Nephron progenitor cell (in vitro differentiated cells): Measurements from ENCODE around the gene RBP3.

Experiments
- DNase-seq: peaks from one replicate; pipeline ENCODE4 v3.0.0; 2021
- H3K27ac Mint-ChIP-seq: 2 replicates; pipeline ENCODE4 v1.8.0; 2021; ENCODE audit warnings: mild to moderate bottlenecking, moderate library complexity, mixed read lengths
- H3K27me3 Mint-ChIP-seq: 2 replicates; pipeline ENCODE4 v1.8.0; 2021; ENCODE audit warnings: mild to moderate bottlenecking, low read depth, mixed read lengths; ENCODE audit not compliant: poor library complexity
- H3K36me3 Mint-ChIP-seq: 2 replicates; pipeline ENCODE4 v1.8.0; 2021; ENCODE audit warnings: low read depth, mixed read lengths
- H3K4me1 Mint-ChIP-seq: 2 replicates; pipeline ENCODE4 v1.8.0; 2021; ENCODE audit warnings: mixed read lengths
- H3K4me3 Mint-ChIP-seq: 2 replicates; pipeline ENCODE4 v1.8.0; 2021; ENCODE audit warnings: mild to moderate bottlenecking, moderate library complexity, mixed read lengths
- H3K9me3 Mint-ChIP-seq: 2 replicates; pipeline ENCODE4 v1.8.0; 2021; ENCODE audit warnings: mild to moderate bottlenecking, moderate library complexity, mixed read lengths
- TF ChIP-seq, protein P1 (sequence below): fragments of 200-600 bp; sonication (generic); IDR thresholded peaks from 2 replicates; pipeline ENCODE4 v1.5.0; 2021; ENCODE audit warnings: antibody characterized with exemption

RBP3 gene

DNA sequence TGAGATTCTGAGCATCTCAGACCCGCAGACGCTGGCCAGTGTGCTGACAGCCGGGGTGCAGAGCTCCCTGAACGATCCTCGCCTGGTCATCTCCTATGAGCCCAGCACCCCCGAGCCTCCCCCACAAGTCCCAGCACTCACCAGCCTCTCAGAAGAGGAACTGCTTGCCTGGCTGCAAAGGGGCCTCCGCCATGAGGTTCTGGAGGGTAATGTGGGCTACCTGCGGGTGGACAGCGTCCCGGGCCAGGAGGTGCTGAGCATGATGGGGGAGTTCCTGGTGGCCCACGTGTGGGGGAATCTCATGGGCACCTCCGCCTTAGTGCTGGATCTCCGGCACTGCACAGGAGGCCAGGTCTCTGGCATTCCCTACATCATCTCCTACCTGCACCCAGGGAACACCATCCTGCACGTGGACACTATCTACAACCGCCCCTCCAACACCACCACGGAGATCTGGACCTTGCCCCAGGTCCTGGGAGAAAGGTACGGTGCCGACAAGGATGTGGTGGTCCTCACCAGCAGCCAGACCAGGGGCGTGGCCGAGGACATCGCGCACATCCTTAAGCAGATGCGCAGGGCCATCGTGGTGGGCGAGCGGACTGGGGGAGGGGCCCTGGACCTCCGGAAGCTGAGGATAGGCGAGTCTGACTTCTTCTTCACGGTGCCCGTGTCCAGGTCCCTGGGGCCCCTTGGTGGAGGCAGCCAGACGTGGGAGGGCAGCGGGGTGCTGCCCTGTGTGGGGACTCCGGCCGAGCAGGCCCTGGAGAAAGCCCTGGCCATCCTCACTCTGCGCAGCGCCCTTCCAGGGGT lies 703 bp downstream of the RBP3 start:
- no peaks in the 10 kb centered on the region for H3K27me3 Mint-ChIP-seq
- no peak overlapping the region for H3K4me3 Mint-ChIP-seq
- no peaks in the 10 kb centered on the region for H3K9me3 Mint-ChIP-seq
- DNase-seq = no peak
- TF ChIP-seq, protein P1, sequence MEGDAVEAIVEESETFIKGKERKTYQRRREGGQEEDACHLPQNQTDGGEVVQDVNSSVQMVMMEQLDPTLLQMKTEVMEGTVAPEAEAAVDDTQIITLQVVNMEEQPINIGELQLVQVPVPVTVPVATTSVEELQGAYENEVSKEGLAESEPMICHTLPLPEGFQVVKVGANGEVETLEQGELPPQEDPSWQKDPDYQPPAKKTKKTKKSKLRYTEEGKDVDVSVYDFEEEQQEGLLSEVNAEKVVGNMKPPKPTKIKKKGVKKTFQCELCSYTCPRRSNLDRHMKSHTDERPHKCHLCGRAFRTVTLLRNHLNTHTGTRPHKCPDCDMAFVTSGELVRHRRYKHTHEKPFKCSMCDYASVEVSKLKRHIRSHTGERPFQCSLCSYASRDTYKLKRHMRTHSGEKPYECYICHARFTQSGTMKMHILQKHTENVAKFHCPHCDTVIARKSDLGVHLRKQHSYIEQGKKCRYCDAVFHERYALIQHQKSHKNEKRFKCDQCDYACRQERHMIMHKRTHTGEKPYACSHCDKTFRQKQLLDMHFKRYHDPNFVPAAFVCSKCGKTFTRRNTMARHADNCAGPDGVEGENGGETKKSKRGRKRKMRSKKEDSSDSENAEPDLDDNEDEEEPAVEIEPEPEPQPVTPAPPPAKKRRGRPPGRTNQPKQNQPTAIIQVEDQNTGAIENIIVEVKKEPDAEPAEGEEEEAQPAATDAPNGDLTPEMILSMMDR = no peak
- peaks cover 9% of the 10 kb centered on the region for H3K4me1 Mint-ChIP-seq
- H3K27ac Mint-ChIP-seq = no peak overlapping the region
- H3K36me3 Mint-ChIP-seq = no peaks in the 10 kb centered on the region

DNA sequence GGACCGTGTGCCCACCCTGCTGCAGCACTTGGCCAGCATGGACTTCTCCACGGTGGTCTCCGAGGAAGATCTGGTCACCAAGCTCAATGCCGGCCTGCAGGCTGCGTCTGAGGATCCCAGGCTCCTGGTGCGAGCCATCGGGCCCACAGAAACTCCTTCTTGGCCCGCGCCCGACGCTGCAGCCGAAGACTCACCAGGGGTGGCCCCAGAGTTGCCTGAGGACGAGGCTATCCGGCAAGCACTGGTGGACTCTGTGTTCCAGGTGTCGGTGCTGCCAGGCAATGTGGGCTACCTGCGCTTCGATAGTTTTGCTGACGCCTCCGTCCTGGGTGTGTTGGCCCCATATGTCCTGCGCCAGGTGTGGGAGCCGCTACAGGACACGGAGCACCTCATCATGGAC lies 1.4 kb downstream of the RBP3 start:
- H3K27ac Mint-ChIP-seq = no peak overlapping the region
- H3K4me1 Mint-ChIP-seq = peaks cover 9% of the 10 kb centered on the region
- no peaks in the 10 kb centered on the region for H3K36me3 Mint-ChIP-seq
- no peak overlapping the region for H3K4me3 Mint-ChIP-seq
- no peaks in the 10 kb centered on the region for H3K9me3 Mint-ChIP-seq
- H3K27me3 Mint-ChIP-seq = no peaks in the 10 kb centered on the region
- TF ChIP-seq, protein P1 = no peak
- DNase-seq = no peak

DNA sequence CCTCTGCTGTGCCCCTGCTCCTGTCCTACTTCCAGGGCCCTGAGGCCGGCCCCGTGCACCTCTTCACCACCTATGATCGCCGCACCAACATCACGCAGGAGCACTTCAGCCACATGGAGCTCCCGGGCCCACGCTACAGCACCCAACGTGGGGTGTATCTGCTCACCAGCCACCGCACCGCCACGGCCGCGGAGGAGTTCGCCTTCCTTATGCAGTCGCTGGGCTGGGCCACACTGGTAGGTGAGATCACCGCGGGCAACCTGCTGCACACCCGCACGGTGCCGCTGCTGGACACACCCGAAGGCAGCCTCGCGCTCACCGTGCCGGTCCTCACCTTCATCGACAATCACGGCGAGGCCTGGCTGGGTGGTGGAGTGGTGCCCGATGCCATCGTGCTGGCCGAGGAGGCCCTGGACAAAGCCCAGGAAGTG lies 1.8 kb downstream of the RBP3 start:
- H3K4me3 Mint-ChIP-seq = no peak overlapping the region
- peaks cover 9% of the 10 kb centered on the region for H3K4me1 Mint-ChIP-seq
- no peak for DNase-seq
- TF ChIP-seq, protein P1 = no peak
- H3K27ac Mint-ChIP-seq = no peak overlapping the region
- no peaks in the 10 kb centered on the region for H3K36me3 Mint-ChIP-seq
- no peaks in the 10 kb centered on the region for H3K27me3 Mint-ChIP-seq
- no peaks in the 10 kb centered on the region for H3K9me3 Mint-ChIP-seq

DNA sequence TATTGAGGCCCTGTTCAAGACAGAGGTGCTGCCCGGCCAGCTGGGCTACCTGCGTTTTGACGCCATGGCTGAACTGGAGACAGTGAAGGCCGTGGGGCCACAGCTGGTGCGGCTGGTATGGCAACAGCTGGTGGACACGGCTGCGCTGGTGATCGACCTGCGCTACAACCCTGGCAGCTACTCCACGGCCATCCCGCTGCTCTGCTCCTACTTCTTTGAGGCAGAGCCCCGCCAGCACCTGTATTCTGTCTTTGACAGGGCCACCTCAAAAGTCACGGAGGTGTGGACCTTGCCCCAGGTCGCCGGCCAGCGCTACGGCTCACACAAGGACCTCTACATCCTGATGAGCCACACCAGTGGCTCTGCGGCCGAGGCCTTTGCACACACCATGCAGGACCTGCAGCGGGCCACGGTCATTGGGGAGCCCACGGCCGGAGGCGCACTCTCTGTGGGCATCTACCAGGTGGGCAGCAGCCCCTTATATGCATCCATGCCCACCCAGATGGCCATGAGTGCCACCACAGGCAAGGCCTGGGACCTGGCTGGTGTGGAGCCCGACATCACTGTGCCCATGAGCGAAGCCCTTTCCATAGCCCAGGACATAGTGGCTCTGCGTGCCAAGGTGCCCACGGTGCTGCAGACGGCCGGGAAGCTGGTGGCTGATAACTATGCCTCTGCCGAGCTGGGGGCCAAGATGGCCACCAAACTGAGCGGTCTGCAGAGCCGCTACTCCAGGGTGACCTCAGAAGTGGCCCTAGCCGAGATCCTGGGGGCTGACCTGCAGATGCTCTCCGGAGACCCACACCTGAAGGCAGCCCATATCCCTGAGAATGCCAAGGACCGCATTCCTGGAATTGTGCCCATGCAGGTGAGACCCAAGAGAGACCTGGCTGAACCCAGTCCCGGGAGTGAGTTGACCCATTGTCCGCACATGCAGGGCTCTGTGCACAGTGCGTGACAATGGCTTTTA lies 2.8 kb downstream of the RBP3 start:
- H3K4me1 Mint-ChIP-seq = peaks cover 8% of the 10 kb centered on the region
- no peak for DNase-seq
- no peak overlapping the region for H3K27ac Mint-ChIP-seq
- H3K4me3 Mint-ChIP-seq = no peak overlapping the region
- no peaks in the 10 kb centered on the region for H3K9me3 Mint-ChIP-seq
- TF ChIP-seq, protein P1 = no peak
- H3K36me3 Mint-ChIP-seq = no peaks in the 10 kb centered on the region
- H3K27me3 Mint-ChIP-seq = peaks cover 1% of the 10 kb centered on the region

DNA sequence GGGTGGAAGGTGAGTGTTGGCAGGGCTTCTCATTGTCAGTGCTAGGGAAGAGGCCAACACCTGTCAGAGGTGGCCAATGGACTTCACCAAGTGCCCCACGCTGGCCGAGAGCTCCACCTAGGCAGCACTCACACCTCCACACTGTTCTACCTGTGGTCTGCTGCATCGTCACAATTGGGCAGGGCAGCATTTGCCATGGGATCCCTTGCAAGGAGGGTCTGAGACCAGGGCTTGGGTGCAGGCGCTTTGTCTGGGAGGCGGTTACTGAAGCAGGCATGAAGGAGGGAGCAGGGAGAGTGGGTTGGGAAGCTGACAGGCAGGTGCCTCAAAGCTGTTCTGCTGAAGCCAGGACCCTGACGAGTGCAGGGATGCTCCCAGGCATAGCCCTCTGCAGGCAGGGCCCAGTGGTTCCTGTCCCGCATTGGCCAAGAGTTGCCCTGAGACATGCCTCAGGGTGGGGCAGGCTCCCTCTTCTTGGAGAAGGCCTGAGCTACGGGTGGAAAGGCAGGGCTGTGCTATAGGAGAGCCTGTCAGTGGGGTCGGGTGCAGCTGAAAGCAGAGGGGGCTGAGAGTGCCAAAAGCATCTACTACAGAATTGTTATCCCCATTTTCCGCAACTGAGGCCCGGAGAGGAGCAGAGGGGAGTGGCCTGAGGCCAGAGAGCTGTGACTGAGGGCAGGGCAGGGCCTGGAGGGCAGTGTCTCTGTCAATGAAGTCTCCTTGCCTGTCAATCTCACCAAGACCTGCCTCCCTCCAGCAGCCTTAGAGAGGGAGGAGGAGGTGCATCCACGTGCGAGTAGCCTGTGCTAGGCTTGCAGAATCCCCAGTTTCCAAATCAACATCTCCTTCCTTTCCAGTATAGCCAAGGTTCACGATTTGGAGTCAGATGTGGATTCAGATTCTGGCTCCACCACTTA lies 4.0 kb downstream of the RBP3 start:
- TF ChIP-seq, protein P1 = no peak
- no peaks in the 10 kb centered on the region for H3K36me3 Mint-ChIP-seq
- no peaks in the 10 kb centered on the region for H3K9me3 Mint-ChIP-seq
- DNase-seq = no peak
- no peak overlapping the region for H3K4me3 Mint-ChIP-seq
- peaks cover 5% of the 10 kb centered on the region for H3K27me3 Mint-ChIP-seq
- no peak overlapping the region for H3K27ac Mint-ChIP-seq
- H3K4me1 Mint-ChIP-seq = no peaks in the 10 kb centered on the region
